Renal cortical epithelial cell (primary cell): ENCODE data around the gene CFAP77. TPM values are rescaled to one million over a fixed set of nuclear protein-coding genes. Genes with fewer than 3 reads are reported as not detected.
"Not testable (repeated sequence)": the region's sequence is repeated elsewhere in the genome, so short reads cannot be mapped to it uniquely, and the experiment has no call there.

ENCODE experiments used
- DNase-seq: peaks from one replicate; pipeline ENCODE4 v3.0.0-alpha.2; 2011; ENCODE audit warnings: low read depth
- total RNA-seq: library from RNA; depleted of rRNA; stranded (reverse); fragments of >200 nt; gene quantifications from 2 replicates; pipeline ENCODE4 v1.2.3, GENCODE V29; 2014

Gene CFAP77
- 0.10 TPM in 1 of 2 replicates, not detected in the other for total RNA-seq

DNA sequence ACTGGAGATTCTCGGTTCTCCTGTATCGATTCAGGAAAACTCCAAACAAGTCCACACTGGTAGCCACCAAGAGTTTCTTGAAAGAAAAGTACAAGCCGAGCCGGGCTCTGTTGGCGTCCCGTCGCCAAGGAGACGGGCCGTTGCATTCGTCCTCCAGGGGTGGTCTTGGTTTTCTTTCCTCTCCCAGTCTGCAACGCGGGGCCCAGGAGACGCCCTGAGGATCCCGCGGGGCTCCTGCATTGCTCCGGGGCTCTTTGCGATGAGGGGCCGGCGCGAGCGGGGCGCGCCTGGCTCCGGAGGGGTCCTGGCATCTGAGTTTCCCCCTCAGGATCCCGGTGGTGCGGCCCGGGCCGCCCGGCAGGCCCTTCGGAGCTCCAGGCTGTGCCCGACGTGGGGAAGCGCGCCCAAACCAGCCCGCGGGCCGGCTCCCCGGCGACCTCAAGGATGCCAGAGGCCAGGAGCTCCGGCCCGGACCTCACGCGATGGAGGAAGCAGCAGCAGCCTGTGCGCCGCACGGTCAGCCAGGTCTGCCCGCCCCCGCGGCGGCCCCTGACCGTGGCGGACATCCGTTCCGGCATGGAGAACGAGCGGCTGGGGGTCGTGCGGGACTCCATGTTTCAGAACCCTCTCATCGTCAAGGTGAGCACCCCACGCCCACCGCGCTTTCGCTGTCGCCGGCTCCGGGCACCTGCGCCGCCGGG is at the start of gene CFAP77:
CFAP77 (plus strand) TSS at position 384 of the 701 bp plus-strand sequence; CDS start at position 445, 61 bp downstream.
- DNase-seq, result peak; percentile 14

DNA sequence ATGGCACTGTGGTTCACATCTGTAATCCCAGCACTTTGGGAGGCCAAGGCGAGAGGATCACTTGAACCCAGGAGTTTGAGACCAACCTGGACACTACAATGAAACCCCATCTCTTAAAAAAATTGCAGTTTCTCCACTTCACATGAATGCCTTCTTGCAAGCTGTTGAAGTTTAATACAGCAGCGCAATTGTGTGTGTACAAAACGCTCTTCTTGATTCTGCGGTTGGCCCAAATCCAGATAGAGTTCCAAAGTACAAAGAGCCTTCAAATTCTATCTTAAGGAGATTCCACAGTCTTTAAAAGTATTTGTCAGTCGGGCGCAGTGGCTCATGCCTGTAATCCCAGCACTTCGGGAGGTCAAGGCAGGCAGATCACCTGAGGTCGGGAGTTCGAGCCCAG is 45.9 kb upstream of the CFAP77 start:
- peak; percentile 50 for DNase-seq

DNA sequence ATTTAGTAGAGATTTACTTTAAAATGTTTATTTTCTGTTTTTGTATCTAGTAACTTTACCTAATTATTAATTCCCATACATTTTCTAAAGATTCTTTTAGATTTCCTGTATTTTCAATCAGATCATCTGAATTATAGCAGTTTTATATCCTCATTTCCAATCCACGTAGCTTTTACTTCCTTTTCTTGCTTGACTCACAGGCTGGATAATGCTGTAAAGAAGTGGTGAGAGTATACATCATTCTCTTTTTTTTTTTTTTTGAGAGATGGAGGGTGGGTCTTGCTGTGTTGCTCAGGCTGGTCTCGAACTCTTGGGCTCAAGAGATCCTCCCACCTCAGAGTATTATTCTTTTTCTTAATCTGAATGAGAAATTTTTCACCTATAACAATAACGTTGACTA is 44.0 kb upstream of the CFAP77 start:
- DNase-seq, result no peak

DNA sequence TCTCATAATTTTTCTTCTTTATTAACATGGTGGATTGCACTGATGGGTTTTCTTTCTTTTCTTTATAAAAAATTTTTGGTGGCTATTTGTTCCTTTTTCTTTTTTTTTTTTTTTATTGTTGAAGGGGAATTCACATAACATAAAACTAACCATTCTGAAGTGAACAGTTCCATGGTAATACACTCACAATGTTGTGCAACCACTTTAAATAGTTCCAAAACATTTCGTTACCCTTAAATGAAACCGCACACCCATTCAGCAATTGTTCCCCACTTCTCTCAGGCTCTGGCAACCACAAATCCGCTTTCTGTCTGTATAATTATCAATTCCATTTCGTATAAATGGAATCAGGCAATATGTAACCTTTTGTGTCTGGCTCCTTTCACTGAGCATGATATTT is 43.5 kb upstream of the CFAP77 start:
- no peak for DNase-seq

DNA sequence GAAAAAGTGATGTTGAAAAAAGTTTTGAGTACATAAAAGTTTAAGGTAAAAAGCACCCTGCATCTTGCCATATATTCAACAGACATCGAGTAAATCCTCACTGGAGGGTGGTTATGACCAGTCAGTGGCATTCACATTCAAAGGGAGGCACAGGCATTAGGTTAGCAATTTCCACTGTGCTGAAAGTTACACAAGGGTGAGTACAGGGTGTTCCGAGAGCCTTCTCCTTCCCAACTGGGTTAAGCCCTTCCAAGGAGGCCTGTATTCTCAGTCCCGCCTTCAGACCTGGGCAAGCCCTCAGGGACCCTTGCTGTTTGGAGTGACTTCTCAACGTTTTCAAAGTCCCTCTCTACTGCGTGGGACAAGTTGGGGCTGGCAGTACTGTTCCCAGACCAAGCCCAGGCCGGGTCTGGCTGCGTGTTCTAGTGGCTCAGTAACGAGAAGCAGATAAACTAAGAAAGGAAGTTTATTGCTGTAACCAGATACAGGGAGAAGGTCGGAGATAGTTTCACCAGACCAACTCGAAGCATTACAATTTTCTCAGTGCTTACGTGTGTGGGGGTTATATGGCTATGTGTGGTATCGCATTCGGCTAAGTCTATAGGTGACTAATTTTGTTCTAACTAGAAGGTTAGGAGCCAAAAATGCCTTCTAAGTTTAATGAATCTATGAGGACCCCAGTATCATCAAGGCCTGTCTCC is 42.2 kb upstream of the CFAP77 start:
- DNase-seq, result no peak

DNA sequence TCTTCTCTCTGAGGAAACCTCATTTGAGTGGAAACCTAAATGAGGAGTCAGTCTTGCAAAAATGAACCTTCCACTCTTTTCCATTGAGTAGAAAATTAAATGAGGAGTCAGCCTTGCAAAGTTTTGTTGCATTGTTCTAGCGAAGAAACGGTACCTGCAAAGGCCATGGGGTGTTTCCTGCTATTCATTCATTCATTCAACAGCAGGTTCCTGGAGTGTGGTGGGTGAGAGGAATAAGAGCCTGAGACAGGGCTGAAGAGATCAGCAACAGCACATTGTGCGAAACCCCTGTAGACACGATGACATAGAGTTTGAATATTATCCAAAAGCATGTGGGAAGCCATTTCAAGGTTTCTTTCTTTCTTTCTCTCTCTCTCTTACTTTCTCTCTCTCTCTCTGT is 40.6 kb upstream of the CFAP77 start:
- no peak for DNase-seq

DNA sequence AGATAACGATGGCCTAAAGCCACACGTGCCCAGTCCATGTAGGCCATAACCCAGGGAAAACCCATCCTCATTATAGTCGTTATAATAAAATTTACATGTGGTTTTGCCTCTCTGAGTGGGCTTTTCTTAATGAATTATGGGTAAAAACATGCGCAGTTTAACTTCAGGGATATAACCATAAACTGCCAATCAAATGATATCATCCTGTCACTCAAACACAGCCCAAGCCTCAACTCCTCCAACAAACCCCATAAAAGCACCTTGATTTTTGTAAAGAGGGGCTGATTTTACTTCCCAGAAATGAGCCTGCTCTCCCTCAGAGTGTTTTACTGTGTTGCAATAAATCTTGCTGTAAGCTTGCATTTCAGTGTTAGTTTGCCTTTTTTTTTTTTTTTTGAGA is 39.4 kb upstream of the CFAP77 start:
- no peak for DNase-seq

DNA sequence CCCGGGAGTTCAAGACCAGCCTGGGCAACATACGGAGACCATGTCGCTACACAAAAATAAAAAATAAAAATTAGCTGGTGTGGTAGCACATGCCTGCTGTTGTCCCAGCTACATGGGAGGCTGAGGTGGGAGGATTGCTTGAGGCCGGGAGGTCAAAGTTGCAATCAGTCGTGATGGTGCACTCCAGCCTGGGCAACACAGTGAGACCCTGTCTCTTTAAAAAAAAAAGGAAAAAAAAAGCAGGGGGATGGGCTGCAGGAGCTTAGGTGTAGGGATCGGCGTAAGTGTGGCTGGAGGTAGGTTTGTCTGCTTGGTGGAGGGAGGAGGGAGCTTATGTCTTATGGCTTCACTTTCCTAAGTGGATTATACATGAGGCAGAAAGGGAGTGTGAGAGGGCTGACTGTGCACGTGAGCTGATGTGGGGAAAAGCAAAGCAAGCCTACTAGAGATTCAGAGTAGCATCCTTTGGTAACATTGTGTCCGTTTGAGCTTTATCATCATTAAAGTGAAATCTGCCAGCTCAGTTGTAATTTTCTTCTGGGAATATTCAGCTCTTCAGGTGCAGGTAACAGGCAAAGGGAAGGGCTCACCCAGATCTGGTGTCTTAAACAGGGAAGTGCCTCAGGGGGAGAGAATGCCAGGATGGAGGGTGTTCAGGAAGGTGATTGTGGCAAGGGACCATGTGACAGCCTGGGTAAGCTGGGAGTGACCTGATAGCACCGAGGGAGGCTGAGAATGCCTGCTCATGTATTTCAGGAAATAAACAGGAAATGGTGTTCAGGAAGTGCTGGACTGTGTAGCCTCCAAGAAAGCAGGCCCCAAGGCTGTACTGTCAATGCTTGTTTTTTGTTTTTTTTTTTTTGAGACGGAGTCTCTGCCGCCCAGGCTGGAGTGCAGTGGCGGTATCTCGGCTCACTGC is 37.6 kb upstream of the CFAP77 start:
- DNase-seq, result peak; percentile 47

DNA sequence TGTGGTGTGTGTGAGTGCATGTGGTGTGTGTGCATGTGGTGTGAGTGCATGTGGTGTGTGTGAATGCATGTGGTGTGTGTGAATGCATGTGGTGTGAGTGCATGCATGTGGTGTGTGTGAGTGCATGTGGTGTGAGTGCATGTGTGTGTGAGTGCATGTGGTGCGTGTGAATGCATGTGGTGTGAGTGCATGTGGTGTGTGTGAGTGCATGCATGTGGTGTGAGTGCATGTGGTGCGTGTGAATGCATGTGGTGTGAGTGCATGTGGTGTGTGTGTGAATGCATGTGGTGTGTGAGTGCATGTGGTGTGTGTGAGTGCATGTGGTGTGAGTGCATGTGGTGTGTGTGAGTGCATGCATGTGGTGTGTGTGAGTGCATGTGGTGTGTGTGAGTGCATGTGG is 32.2 kb upstream of the CFAP77 start:
- not testable (repeated sequence) for DNase-seq

DNA sequence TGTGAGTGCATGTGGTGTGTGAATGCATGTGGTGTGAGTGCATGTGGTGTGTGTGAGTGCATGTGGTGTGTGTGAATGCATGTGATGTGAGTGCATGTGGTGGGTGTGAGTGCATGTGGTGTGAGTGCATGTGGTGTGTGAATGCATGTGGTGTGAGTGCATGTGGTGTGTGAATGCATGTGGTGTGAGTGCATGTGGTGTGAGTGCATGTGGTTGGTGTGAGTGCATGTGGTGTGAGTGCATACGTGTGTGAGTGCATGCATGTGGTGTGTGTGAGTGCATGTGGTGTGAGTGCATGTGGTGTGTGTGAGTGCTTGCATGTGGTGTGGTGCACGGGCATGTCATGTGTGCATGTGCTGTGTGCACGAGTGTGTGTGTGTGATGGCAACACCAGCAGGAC is 31.6 kb upstream of the CFAP77 start:
- not testable (repeated sequence) for DNase-seq

DNA sequence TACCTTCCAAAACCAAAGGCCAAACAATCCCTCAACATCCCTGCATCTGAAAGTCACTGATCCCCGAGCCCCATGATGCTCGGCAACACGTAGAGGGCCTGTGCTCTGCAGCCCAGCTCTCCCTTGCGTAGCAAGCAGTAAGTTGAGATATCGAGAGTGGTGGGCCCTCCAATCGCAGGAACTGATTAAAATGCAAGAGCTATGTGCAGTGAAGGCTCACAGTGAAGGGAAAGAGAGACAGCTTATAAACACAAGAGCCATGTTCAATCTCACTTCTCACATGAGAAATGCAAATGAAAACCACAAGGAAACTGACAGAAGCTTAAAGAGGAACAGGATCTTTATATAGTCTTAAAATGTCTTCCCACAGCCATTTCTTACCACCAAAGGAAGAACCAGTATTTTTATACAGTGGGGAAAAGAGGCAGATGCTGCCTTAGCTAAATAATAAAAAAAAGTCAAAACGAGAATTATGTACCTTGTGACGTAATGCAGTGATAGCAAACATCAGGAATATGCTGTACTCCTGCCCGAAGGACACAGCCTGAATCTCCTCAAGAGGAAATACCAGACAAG is 28.0 kb upstream of the CFAP77 start:
- DNase-seq, result no peak

DNA sequence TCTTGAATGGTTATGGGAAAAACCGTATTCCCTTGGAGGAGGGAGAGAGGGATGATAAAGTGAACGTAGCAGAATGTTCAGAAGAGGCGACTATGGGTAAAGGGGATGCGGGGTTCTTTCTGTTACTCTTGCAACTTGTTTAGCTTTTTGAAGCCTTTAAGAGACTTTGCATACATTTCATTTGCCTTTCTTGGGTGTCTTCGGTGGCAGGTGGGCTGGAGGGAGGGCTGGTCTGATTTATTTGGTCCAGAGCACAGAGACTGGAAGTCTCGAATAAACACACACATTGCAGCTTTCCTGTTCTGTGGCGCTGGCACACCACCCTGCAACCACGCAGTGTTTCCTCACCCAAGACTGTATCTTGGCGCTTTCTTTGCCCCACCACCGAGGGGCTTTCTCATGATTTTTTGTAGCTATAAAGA is 26.5 kb upstream of the CFAP77 start:
- no peak for DNase-seq

DNA sequence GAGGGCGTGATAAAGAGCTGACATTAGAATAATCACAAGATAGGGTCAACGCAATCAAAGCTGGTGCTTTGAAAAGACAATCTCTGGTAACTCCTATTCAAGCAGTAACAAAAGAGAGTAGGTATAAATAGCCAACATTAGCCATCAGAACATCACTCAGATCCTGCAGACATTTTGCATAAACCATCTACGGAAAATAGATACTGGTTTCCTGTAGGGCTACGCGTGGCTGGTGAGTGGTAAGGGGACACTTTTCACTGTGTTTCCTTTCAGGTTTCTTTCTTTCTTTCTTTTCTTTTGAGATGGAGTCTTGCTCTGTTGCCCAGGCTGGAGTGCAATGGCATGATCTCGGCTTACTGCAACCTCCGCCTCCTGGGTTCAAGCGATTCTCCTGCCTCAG is 25.6 kb upstream of the CFAP77 start:
- DNase-seq, result no peak

DNA sequence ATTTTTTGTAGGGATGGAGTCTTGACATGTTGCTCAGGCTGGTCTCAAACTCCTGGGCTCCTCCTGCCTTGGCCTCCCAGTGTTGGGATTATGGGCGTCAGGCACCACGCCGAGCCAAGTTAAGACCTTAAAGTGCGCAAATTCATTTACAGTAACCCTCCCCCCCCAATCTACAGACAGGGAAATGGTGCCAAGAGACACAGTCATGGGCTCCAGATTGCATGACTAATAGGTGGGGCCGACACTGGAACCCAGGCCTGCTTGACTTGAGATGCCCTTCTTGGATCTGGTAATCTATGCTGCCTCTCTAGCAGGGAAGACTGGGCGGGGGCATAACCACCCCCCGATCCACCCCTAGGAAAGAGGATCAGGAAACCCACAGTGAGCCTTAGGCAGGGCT is 22.9 kb upstream of the CFAP77 start:
- no peak for DNase-seq

DNA sequence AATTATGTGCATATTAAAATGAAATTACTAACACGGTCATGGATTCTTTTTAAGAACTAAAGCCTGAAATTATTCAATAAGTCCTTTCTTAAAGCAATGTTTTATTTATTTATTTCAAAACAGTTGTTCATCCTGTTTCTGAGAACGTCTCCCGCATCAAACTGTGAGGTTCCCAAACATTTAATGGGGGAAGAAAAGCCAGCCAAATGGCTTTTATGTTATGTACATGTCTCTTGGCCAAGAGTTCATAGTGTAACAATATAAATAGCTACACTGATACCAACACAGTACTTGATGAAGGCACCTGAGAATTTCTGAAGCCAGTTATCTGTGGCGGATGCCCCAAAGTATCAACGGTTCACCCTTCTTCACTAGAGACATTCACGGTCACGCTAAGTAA is 19.0 kb upstream of the CFAP77 start:
- no peak for DNase-seq

DNA sequence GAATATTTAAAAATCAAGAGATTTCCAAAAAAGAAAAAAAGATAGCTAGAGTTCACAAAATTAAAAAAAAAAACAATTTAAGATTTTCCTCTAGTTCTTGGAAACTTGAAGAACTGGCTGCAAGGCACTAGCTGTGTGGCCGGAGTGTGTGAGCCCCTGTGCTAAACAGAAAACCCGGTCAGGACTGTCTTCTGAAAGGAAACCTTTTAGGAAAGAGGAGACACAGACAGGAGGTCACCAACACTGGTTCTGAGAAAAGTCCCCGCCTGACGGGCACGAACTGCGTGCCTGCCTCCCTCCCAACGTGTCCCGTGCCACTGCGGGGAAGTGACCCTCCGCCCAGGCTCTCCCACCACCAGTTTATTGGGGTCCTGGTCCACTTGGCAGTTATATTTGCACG is 18.6 kb upstream of the CFAP77 start:
- no peak for DNase-seq

DNA sequence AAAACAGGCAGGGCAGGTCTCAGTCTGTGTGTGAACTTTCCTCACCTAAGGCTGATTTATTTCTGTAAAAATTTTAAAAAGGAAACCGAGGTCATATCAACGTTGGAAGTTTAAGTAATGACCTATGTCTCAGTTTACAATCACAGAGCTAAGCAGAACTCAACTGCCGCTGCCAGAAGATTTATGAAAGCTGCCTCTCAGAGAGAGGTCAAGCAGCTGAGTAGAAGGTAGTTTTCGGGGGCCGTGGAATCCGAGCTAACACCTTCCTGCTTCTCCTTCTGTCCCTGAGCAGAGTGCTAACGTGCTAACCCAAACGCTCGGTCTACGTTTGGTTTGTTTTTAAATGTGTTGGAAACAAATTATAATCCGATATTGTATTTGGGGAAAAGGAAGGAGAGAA is 14.5 kb upstream of the CFAP77 start:
- DNase-seq, result no peak

DNA sequence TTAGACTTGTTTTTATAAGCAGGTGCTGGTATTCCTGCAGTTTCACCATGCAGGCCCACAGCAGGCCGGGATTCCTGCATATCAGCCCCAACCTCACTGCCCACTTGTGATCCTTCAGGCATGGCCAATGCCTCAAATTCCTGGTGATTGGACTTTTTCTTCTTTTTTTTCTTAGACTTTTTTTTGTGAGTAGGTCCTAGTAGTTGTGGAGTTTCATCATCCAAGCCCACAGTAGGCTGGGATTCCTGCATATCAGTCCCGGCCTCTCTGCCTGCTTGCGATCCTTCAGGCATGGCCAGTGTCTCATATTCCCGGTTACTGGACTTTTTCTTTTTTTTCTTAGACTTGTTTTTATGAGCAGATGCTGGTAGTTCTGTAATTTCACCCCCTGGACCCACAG is 8.2 kb upstream of the CFAP77 start:
- peak; percentile 94 for DNase-seq

DNA sequence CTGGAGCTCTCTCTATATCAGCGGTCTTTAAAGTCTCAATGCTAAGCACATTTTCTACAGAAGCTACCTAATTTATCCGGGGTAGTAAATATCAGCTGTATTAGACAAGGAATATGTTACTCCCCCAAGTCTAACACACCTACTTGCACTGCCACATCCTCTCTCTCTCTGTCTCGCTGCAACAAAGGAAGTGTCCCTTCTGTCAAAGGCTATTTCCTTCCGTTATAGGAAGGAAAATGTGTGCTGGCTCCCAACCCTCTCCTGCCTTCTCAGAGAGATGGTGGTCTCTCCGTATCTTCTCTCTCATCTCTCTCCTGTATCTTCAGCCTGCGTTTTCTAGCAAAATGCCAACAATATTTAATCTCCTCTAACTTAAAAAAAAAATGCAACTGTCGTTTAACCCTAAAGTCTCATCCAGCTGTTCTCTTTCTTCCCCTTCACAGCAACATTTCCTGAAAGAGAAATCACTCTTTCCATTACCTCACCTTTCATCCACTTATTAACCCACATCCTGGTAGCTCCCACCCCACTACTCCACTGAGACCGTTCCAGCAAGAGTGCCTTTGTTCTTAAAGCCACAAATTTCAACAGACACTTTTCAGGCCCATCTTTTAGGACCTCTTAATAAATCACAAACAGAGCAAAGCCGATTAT is 5.7 kb upstream of the CFAP77 start:
- DNase-seq, result peak; percentile 47

DNA sequence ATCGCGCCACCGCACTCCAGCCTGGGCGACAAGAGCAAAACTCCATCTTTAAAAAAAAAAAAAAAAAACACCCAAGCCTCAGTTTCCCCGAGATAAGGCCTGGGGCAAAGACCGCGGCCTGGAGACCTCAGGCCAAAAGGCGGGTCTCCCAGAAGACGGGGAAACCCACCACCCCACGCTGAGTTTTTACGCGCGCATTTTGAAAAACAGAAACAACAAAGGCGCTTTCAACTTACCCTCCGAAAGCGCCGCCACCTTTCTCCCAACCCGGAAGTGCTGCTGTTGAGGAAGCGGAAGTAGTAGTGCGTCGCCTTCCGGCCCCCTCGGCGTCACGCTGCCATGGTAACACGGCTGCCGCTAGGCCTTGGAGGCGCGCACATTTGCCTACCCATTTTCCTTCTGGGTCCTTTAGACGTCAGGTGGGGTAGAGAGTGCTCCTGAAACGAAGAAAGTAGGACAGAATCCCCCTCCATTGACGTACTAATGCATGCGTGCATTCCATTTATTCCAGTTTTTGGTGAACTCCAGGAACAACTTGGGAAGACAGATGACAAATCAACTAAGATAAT is 3.4 kb upstream of the CFAP77 start, which contains the start of gene TTF1:
TTF1 (minus strand) TSS at position 287 of the 569 bp plus-strand sequence. CDS start 4,019 bp downstream, outside the sequence.
- DNase-seq, result peak; percentile 84

DNA sequence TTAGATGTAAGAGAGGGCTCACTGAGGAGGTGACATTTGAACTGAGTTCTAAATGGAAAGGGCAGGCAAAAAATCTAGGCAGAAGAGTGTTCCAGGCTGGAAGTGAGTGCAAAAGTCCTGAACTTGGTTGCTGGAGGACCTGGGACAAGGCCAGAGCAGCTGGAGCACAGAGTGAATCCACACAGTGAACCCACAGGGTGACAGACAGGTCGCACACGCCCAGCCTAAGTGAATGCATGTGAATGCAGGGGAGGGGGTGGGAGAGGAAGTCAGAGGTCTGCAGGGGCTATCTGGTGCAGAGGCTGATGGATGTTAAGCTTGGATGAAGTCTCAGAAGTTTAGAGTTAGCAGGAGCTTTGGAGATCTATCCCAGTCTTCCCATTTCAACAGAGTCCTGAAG is 2.8 kb upstream of the CFAP77 start:
- no peak for DNase-seq
